NB4 (cell line): Measurements from ENCODE around the gene CFAP299.

ENCODE experiments used
- CTCF ChIP-seq: IDR thresholded peaks from one replicate; pipeline ENCODE4 v1.5.1; 2012; ENCODE audit warnings: low read depth, low read length
- POLR2A ChIP-seq: IDR thresholded peaks from 2 replicates; pipeline ENCODE4 v1.6.1; 2011; ENCODE audit warnings: mild to moderate bottlenecking; ENCODE audit not compliant: insufficient read length; ENCODE audit errors: extremely low read depth

GRCh38 chr4:80419946-80420345, 84.4 kb downstream of the CFAP299 start:
- TF ChIP-seq POLR2A (no peak), CTCF (no peak)
